RCC 7860 (cell line): ENCODE data around the gene ANXA4.
A peak's percentile ranks its signal among the peaks of the same experiment; 100 is the strongest.

Experiments used
- DNase-seq: peaks from one replicate; pipeline ENCODE4 v3.0.0-alpha.2; 2015; ENCODE audit warnings: low spot score
- FAIRE-seq: peaks from 2 replicates; lab custom pipeline; 2012; peaks lifted over from hg19 to GRCh38; lab: Jason Lieb, UNC

ANXA4 gene

GRCh38 chr2:69836316-69836715 lies 94.4 kb downstream of the ANXA4 start:
- FAIRE-seq (no peak), DNase-seq (no peak)

- DNase-seq, result no peak
- FAIRE-seq, result peak; percentile 57
Observed at GRCh38 chr2:69837533-69837932, 95.6 kb downstream of the ANXA4 start.

GRCh38 chr2:69843993-69844392 lies 102.1 kb downstream of the ANXA4 start:
- FAIRE-seq, result peak; percentile 58
- no peak for DNase-seq

GRCh38 chr2:69844560-69844959 lies 102.6 kb downstream of the ANXA4 start:
- FAIRE-seq, result no peak

GRCh38 chr2:69846182-69847067 lies 104.5 kb downstream of the ANXA4 start:
- FAIRE-seq (no peak), DNase-seq (no peak)

More at GRCh38 chr2:69844560-69844959, 102.6 kb downstream of the ANXA4 start:
- DNase-seq, result no peak

DNA sequence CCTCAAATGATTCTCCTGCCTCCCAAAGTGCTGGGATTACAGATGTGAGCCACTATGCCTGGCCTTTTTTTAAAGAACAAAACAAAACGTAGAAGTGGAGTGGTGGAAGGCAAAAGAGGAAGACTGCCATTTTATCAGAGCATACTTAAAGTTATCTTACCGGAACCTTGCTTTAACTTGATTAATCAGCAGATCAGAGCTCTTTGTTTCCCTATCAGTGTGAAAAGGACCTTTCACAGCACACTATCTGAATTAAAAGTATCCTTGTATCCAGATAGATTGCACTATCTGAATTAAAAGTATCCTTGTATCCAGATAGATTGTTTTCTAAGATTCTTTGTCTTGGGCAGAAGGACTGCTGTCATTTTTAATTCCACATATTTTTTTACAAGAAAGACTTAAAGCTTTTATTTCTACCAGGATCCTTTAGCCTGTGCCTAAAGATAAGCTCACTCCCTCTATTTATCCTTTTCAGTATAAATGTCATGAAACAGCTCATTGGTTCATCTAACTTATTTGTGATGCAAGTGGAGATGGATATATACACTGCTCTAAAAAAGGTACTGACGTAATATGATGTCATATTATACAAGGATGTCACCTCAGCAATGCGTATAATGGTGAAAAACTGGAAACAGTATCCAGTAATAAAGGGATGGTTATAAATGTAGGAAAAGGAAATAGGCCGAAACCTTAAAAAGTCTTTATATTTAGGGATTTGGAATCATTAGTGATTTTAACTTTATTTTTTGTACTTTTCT lies 105.3 kb downstream of the ANXA4 start:
- DNase-seq (no peak), FAIRE-seq (no peak)

- DNase-seq (no peak), FAIRE-seq (no peak)
Observed at GRCh38 chr2:69848186-69848790, 106.4 kb downstream of the ANXA4 start.

- no peak for FAIRE-seq
- DNase-seq, result no peak
Observed at GRCh38 chr2:69858261-69858660, 116.3 kb downstream of the ANXA4 start.

DNA sequence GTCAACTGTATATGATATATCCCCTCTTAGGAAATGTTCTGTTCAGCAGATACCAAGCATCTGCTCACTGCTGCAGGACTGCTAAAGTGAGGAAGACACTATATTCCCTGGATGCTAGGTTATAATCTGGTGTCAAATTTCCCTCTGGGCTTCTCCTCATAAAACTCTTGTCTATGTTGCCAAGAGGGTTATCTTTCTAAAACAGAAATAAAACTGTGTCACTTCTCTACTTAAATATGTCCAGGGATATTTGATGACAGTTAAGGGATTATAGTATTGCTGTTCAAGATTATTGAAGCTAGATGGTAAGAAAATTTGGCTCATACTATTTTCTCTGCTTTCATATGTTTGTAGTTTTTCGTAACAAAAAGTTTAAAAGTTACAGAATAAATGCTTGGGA lies 121.4 kb downstream of the ANXA4 start:
- no peak for DNase-seq
- no peak for FAIRE-seq
